GM18520 (cell line): Measurements from ENCODE around the gene ZNF320.
"Not testable (repeated sequence)": the region's sequence is repeated elsewhere in the genome, so short reads cannot be mapped to it uniquely, and the experiment has no call there.

ENCODE experiments used
- ATAC-seq: cut with Tn5 transposase; IDR thresholded peaks from one replicate; pipeline ENCODE4 v1.9.1; 2021; ENCODE audit not compliant: unreplicated experiment

The ZNF320 gene

DNA sequence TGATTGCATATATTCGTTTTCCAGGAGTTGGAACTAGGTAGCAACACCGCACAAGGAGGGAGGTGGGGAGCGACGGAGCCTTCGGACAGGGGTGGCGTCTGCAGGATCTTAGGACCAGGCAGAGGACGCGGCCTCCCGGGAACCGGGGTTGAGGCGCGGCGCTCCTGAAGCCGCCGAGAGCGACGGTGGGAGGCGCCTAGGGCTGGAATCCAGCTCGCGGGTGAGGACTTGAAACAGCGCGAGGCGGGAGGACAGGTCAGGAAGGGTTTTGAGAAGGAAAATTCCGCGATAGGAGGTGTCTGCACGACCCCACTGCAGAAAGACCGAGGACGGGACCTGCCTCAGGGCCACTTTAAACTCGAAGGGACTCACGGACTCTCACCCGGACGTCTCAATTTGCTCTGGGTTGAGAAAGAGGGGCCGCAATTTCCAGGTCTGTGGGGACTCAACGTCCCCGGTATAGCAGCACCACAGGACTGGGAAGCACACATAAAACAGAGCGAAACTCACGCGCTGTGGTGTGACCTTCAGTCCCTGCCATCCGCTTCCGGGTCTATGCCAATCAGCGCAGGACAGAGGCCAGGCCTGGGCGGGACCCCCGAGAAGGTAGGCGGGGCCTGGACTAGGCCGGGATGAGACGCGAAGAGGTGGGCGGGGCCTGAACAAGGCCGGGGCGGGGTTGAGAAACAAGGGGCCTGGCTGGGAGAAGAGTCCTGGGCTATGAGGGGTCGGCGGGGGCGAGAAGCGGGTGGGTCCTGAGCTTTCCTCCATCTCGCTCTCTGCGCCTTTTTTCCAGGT lies at the start of gene ZNF320:
TSS of gene ZNF320 (minus strand) at position 498 of the 798 bp plus-strand sequence. CDS start 7,380 bp downstream, outside the sequence.
- peak; percentile 86 for ATAC-seq

DNA sequence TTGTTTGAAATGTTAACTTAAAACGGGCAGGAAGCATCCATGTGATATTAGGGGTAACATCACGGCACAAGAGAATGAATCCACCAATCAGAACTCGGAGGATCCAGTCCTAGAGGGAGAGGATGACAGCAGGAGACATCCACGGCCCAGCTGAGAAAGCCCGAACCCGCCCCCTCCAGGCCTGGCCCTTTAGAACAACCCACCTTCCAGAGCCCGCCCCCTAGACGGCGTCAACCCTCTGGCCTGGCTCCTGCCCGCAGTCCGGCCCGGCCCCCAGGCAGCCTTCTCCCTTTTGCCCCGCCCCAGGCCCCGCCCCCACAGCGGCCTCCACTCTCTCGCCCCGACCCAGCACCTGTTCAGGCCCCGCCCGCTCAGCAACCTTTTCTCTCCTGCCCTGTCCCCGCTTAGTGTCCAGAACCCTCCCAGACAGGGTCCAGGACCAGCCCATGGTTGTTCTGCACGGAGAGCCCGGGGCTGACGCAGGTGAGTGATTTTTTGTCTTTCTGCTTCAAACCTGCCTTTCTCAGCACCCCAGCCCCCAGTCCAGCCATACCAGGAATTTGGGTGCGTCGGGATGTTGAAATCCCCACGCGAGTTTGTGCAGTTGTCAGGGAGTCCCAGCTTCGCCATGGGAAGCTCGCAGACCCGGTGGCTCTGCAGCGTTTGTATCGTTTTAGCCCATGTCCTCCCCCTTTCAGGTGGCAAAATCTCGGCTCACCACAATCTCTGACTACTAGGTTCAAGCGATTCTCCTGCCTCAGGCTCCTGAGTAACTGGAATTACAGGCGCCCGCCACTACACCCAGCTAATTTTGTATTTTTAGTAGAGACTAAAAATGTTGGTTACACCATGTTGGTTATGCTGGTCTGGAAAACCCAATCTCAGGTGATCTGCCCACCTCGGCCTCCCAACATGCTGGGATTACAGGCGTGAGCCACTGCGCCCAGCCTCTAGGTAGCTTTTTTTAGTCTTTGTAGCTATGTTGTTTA lies 49.2 kb upstream of the ZNF320 start:
- ATAC-seq: no peak

DNA sequence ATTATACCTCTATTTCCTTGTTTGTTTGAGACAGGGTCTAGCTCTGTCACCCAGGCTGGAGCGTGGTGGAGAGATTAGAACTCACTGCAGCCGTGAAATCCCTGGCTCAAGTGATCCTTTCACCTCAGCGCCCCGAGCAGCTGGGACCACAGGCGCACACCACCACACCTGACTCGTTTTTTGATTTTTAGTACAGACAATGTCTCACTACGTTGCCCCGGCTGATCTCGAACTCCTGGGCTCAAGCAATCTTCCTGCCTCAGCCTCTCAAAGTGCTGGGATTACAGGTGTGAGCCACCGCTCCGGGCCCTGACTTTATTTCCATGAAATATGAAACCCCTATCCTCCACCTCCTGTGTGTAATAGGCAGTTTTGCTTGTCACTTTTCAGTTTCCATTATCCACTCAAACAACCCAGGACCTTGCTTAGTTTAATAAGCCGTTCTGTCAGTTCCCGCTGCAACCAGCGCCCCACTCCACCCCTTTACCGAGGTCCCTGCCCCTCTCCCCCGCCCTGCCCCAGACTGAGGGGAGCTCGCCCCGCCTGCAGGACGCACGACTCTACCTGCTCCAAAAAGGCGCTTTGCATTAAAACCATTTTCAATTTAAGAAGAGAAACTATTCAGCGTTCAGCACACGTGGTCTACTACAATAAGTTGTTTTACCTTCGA lies 48.4 kb upstream of the ZNF320 start:
- no peak for ATAC-seq

DNA sequence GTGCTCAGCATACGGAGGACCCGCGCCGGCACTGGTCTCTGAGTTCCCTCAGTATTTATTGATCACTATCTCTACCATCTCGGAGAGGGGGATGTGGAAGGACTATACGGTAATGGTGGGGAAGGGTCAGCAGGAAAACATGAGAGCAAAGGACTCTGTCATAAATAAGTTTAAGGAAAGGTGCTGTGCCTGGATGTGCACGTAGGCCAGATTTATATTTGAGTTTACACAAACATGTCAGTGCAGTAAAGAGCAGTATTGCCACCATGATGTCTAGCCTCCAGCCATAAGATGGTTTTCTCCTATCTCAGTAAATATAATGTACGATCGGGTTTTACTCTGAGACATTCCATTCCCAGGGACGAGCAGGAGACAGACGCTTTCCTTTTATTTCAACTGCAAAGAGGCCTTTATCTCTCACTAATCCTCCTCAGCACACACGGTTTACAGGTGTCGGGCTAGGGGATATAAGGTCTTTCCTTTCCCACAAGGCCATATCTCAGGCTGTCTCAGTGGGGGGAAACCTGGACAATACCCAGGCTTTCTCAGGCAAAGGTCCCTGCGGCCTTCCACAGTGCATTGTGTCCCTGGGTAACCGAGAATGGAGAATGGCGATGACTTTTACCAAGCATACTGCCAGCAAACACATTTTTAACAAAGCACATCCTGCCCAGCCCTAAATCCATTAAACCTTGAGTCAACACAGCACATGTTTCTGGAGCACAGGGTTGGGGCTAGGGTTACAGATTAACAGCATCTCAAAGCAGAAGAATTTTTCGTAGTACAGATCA lies 47.5 kb upstream of the ZNF320 start:
- not testable (repeated sequence) for ATAC-seq

DNA sequence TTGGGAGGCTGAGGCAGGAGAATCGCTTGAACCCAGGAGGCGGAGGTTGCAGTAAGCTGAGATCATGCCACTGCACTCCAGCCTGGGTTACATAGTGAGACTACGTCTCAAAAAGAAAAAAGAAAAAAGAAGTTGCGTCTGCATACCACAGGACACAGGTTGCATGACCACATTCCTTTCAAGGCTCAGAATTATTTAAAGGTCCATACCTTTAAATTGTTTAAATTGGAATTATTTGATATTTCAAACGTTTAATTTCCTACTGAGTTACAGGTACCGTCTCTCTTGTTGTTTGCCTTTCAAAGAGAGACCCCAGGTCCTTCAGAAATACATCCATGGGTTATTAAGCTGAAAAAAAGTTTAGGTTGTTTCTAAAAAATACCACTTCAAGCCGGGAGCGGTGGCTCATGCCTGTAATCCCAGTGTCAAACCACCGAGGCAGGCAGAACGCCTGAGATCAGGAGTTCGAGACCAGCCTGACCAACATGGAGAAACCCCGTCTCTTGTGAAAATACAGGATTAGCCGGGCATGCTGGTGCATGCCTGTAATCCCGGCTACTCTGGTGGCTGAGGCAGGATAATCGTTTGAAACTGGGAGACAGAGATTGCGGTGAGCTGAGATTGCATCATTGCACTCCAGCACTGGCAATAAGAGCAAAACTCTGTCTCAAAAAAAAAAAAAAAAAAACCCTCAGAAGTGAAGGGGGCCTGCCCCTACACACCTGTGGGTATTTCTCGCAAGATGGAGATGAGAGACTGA lies 46.6 kb upstream of the ZNF320 start:
- no peak for ATAC-seq

DNA sequence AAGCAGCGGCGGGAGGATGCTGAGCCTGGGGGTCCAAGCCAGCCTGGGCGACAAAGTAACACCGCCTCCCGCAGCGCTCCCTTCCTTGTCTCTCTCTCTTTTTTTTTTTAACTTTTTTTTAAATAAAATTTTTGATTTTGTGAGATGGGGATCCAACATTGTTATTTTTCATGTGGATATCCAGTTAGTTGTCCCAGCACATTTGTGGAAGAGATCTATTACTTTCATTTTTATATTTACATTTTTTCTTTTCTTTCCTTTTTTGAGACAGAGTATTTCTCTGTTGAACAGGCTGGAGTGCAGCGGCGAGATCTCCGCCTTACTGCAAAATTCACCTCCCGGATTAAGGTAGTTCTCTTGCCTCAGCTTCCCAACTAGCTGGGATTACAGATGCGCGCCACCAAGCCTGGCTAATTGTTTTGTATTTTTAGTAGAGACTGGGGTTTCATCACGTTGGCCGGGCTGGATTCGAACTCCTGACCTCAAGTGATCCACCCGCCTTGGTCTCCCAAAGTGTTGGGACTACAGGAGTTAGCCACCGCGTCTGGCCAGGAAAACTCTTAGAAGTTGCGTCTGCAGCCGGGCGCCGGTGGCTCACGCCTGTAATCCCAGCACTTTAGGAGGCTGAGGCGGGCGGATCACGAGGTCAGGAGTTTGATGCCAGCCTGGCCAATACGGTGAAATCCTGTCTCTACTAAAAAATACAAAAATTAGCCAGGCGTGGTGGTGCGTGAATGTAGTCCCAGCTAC lies 45.9 kb upstream of the ZNF320 start:
- no peak for ATAC-seq

DNA sequence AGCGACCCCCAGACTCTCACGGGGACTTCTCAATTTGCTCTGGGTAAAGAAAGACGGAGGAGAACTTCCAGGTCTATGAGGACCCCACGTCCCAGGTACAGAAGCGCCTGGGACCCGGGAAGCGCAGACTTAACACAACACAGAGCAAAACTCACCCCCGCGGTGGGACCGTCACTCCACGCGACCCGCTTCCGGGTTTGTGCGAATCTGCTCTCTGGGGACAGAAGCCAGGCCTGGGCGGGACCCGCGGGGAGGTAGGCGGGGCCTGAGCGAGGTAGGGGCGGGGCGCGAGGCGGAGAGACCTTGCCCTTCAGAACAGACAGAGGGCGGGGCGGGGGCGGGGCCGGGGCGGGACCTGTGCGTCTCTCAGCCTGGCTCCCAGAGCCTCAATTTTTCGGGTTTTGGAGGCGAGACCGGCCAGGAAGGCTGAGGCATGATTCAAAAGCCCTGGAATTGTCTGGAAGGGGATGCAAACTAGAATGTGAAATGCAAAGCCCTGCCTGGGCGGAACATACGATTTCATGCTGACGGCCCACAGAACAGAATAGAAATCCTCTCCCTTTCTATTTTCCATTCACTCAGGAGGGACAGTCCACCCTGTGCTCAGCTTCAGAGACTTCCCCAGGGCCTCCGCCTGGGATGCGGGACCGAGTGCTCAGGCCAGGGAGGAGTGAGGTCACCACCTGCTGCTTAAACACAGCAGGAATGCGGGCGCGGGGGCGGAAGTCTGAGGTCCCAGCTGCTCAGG lies 45.1 kb upstream of the ZNF320 start:
- peak; percentile 92 for ATAC-seq

DNA sequence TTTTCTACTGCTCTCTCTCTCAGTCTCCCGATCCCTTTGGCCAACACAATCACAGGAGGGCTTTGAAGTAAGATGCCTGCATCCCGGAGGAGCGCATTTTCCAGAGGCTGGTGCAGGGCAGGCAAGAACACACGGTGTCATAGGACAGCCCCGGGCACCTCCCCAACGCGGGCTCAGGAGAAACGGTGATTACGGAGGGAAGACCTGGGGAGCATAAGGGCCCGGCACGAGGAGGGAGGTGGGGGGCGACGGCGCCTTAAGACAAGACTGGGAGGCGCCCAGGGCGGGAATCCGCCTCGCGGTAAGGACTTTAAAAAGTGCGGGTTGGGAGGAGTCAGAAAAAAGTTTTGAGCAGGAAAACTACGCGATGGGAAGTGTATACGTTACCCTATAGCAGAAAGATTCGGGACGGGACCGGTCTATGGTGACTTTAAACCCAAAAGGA lies 44.5 kb upstream of the ZNF320 start:
- ATAC-seq: no peak

DNA sequence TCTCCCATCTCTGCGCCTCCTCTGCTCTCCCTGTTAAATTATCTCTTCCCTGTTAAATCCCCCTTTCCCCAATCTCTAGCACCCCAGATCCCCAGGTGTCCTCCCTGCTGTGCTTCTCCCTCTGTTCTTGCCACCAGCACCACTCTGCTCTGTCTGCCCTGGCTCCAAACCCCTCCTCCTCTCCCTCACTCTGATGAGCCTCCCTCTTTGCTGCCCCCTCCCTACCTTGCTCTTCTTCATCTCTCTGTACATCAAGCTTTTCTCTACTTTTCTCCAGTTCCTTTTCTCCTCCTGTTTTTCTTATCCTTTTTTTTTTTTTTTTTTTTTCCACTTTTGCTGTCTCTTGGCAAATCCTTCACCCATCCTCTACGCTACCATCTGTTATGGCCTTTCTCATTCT lies 44.1 kb upstream of the ZNF320 start:
- ATAC-seq: not testable (repeated sequence)

DNA sequence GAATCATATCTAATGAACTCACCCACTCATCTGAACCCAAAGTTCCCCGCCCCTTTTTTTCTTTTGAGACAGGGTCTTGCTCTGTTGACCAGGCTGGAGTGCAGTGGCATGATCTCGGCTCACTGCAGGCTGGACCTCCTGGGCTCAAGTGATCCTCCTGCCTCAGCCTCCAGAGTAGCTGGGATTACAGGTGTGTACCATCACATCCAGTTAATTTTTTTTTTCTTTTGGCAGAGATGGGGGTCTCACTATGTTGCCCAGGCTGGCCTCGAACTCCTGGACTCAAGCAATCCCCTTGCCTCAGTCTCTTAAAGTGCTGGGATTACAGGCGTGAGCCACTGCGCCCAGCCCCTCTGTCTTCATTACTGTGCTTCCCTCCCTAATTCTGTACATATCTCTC lies 43.5 kb upstream of the ZNF320 start:
- not testable (repeated sequence) for ATAC-seq

DNA sequence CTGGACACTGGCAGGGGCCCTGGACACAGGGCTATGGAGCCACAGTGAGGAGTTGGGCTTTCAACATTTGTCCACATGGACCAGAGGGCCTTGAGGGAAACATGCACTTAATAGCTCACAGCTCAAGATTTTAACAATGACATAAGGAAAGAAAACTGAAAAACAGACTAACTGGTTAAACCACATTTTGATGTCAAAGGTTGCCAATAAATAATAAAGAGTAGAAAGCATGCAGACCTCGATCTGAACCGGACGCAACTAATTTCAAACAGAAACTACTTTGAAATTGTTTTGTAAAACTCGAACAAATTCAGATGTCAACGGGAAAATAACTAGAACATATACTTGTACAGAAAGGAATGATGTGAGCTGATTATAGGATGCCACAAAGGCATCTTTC lies 41.3 kb upstream of the ZNF320 start:
- no peak for ATAC-seq

DNA sequence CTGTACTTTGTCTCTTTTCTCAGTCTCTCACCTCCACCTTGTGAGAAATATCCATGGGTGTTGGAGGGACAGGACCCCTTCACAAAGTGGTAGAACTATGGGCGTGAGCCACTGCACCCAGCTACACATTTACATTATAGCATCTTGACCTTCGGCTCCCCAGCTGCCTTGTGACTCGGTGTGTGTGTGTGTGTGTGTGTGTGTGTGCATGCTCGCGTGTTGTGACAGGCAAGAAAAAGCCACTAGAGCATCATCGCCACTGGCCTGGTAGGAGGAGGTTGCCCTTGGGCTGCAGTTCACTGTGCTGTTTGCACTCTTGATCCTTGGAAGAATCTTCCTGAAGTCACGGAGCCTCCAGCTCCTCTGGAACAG lies 39.5 kb upstream of the ZNF320 start:
- no peak for ATAC-seq

DNA sequence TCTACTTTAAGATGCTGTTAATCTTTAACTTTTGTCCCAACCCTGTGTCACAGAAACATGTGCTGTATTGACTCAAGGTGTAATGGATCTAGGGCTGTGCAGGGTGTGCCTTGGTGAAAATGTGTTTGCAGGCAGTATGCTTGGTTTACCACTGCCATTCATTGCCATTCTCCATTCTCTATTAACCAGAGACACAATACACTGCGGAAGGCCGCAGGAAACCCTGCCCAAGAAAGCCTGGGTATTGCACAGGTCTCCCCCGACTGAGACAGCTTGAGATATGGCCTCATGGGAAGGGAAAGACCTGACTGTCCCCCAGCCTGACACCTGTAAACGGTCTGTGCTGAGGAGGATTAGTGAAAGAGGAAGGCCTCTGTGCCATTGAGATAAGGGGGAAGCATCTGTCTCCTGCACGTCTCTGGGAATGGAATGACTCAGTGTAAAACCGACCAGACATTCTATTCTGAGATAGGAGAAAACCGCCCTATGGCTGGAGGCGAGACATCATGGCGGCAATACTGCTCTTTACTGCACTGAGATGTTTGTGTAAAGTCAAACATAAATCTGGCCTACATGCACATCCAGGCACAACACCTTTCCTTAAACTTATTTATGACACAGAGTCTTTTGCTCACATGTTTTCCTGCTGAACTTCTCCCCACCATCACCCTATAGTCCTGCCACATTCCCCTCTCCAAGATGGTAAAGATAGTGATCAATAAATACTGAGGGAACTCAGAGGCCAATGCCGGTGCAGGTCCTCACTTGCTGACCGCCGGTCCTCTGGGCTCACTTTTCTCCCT lies 38.9 kb upstream of the ZNF320 start:
- ATAC-seq: no peak

DNA sequence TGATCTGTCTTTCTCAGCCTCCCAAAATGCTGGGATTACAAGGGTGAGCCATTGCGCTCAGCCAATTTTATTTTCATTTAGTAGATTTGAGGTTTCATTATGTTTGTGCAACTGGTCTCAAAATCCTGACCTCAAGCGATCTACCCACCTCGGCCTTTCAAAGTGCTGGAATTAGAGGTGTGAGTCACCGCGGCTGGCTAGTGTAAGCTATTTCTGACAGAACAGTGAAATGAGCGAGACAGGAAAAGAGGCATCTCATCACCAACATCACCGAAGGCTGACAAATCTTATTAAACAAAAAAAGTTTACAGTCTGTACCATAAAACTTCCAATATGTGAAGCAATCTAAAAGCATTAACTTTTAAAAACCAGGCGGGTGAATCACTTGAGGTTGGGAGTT lies 38.0 kb upstream of the ZNF320 start:
- ATAC-seq: no peak

DNA sequence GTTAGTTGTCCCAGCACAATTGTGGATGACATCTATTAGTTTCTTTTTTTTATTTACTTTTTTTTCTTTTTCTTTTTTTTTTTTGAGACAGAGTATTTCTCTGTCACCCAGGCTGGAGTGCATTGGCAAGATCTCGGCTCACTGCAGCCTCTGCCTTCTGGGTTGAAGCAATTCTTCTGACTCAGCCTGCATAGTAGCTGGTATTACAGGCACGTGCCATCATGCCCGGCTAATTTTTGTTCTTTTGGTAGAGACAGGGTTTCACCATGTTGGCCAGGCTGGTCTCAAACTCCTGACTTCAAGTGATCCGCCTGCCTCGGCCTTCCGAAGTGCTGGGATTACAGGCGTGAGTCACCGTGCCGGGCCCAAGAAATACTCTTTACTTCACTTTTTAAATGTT lies 27.2 kb upstream of the ZNF320 start:
- not testable (repeated sequence) for ATAC-seq

DNA sequence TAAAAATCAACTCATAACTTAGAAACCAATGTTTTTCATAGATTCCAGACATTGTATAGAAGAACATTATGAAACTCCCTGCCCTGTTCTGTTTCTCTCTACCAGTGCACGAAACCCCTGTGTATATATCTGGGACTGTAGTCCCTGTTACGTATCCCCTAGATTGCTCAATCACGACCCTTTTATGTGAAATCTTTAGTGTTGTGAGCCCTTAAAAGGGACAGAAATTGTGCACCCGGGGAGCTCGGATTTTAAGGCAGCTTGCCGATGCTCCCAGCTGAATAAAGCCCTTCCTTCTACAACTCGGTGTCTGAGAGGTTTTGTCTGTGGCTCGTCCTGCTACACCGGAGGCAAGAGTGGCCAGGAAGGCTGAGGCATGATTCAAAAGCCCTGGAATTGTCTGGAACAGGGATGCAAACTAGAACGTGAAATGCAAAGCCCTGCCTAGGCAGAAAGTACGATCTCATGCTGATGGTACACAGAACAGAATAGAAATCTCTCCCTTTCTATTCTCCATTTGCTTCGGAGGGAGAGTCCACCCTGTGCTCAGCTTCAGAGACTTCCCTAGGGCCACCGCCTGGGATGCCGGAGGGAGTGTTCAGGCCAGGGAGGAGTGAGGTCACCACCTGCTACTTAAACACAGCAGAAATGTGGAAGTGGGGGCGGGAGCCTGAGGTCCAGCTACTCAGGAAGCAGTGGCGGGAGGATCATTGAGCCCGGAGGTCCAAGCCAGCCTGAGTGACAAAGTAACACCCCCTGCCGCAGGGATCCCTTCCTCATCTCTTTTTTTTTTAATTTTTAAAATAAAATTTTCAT lies 26.6 kb upstream of the ZNF320 start:
- no peak for ATAC-seq
